Type B pancreatic cell (in vitro differentiated cells): Measurements from ENCODE around the gene DPYSL5. TPM values are rescaled to one million over a fixed set of nuclear protein-coding genes. Genes with fewer than 3 reads are reported as not detected.

Experiments used
- DNase-seq: peaks from one replicate; pipeline ENCODE4 v3.0.0; 2021; ENCODE audit warnings: mixed read lengths; ENCODE audit not compliant: unreplicated experiment; ENCODE audit errors: extremely low spot score
- H3K27ac Mint-ChIP-seq: 2 replicates; pipeline ENCODE4 v1.8.0; 2021; ENCODE audit warnings: mild to moderate bottlenecking, mixed read lengths
- H3K27me3 Mint-ChIP-seq: 2 replicates; pipeline ENCODE4 v1.8.0; 2021; ENCODE audit warnings: mixed read lengths
- H3K36me3 Mint-ChIP-seq: 2 replicates; pipeline ENCODE4 v1.8.0; 2021; ENCODE audit warnings: mixed read lengths
- H3K4me1 Mint-ChIP-seq: one replicate; pipeline ENCODE4 v1.8.0; 2021; ENCODE audit warnings: mixed read lengths; ENCODE audit not compliant: unreplicated experiment
- H3K4me3 Mint-ChIP-seq: 2 replicates; pipeline ENCODE4 v1.8.0; 2021; ENCODE audit warnings: mild to moderate bottlenecking, mixed read lengths
- H3K9me3 Mint-ChIP-seq: 2 replicates; pipeline ENCODE4 v1.8.0; 2021; ENCODE audit warnings: mixed read lengths
- CTCF ChIP-seq: fragments of 200-600 bp; sonication (generic); conservative IDR thresholded peaks from 2 replicates; pipeline ENCODE4 v1.5.0; 2021; ENCODE audit warnings: antibody characterized with exemption, mild to moderate bottlenecking
- total RNA-seq: library from RNA; stranded (reverse); gene quantifications from 2 replicates; pipeline ENCODE4 v1.2.1, GENCODE V29; 2021; ENCODE audit warnings: low replicate concordance

Gene DPYSL5
- total RNA-seq, 1 donor from 2014 or later = 51.1 TPM

DNA sequence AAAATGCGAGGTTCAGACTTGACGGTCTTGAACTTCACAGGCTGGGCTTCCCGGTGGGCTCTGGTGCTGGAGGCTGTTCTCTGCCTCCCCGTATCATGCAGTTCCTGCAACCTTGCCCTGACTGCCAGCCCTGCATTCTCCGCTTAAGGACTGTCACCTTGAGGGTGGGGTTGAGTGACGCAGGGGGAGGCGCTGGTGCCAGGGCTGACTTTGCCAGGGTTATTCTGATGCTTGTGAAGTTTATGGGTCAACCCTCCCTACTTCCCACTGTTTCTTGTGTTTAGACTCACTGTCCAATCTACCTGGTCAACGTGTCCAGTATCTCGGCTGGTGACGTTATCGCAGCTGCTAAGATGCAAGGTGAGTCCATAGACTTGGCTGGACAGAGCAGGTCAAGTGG, 85.0 kb downstream of the DPYSL5 start:
- Mint-ChIP-seq H3K27ac (no peak overlapping the region), H3K9me3 (no peaks in the 10 kb centered on the region), H3K4me1 (peaks cover 4% of the 10 kb centered on the region), H3K4me3 (no peak overlapping the region), H3K27me3 (no peaks in the 10 kb centered on the region), H3K36me3 (no peaks in the 10 kb centered on the region)
- no peak for TF ChIP-seq CTCF
- DNase-seq = no peak

DNA sequence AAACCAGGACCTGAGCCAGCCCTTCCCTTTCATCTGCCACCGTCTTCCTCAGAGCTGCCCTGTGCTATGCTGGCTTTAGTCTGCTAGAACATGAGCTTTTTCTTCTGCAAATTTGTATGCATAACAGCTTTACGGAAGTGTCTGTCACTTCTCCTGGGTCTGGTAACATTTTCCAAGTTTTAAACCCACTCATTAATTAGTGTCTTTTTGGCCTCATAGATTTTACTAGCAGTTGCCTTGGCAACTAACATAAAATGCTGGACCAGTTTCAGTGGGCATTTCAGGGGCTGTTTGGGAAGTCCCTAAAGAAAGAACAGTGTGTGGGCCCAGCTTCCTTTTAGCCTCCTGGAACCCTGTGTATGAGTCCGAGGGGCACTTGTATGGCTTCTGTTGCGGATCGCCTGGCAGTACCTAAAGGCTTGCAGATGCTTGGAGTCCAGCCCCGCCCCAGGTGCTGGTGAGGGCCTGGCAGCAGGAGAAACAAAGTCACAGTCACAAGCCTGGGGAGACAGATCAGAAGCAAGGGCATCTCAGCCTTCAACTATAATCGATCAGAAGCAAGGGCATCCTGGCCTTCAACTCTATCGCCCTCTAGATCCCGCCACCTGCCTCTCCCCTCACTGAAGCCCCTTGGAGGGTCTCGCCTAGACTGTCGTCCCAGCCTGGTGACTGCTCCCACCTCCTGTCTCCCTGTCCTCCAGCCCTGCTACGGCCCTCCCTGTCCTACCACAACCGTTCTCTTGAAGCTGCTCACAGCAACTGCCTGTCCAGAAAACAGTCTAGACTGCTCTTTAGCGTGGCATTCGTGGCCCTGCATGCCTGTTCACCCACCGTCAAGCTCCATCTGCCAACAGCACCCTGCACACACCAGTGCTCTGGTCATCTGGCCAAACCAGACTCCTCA, 85.8 kb downstream of the DPYSL5 start:
- Mint-ChIP-seq H3K27me3 (no peaks in the 10 kb centered on the region), H3K4me1 (peaks cover 4% of the 10 kb centered on the region), H3K9me3 (no peaks in the 10 kb centered on the region), H3K4me3 (no peak overlapping the region), H3K36me3 (no peaks in the 10 kb centered on the region), H3K27ac (no peak overlapping the region)
- TF ChIP-seq CTCF = no peak
- DNase-seq = no peak

- Mint-ChIP-seq H3K36me3 (no peaks in the 10 kb centered on the region), H3K27me3 (no peaks in the 10 kb centered on the region), H3K4me1 (peaks cover 4% of the 10 kb centered on the region), H3K4me3 (no peak overlapping the region), H3K27ac (no peak overlapping the region), H3K9me3 (no peaks in the 10 kb centered on the region)
- DNase-seq = no peak
- no peak for TF ChIP-seq CTCF
These were observed 86.4 kb downstream of the DPYSL5 start for GRCh38 chr2:26934335-26934724.

GRCh38 chr2:26934985-26935384, 87.1 kb downstream of the DPYSL5 start:
- DNase-seq = no peak
- no peaks in the 10 kb centered on the region for H3K36me3 Mint-ChIP-seq
- H3K4me1 Mint-ChIP-seq = no peaks in the 10 kb centered on the region
- no peaks in the 10 kb centered on the region for H3K9me3 Mint-ChIP-seq
- H3K27me3 Mint-ChIP-seq = no peaks in the 10 kb centered on the region
- no peak overlapping the region for H3K27ac Mint-ChIP-seq
- no peak for TF ChIP-seq CTCF
- no peak overlapping the region for H3K4me3 Mint-ChIP-seq

DNA sequence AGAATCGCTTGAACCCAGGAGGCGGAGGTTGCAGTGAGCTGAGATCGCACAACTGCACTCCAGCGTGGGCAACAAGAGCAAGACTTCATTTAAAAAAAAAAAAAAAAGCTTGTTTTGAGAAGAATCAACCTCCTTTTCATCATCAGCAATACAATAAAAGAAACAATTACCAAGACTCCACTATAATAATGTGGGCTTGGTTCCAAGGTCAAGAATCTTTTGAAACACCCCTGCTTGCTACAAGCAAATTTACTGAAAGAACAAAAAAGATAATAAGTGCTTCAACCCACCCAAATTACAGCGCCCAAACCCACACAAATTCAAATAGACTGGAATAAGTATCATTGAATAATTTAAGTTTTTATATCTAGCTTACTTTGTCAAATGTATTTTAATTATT, 88.9 kb downstream of the DPYSL5 start:
- Mint-ChIP-seq H3K4me3 (no peak overlapping the region), H3K4me1 (no peaks in the 10 kb centered on the region), H3K36me3 (no peaks in the 10 kb centered on the region), H3K27ac (no peak overlapping the region), H3K27me3 (no peaks in the 10 kb centered on the region), H3K9me3 (no peaks in the 10 kb centered on the region)
- TF ChIP-seq CTCF = no peak
- no peak for DNase-seq
